Kasumi-1 (cell line): Measurements from ENCODE around the gene MKNK1.

Experiments used
- DNase-seq, 2 experiments: peaks; one replicate each; lab custom pipeline; 2025; lab: John Stamatoyannopoulos, UW

Gene MKNK1

GRCh38 chr1:46595127-46595526 is 8.9 kb downstream of the MKNK1 start:
- DNase-seq = peak; percentile 54 to 59

- DNase-seq = no peak
These were observed 10.0 kb downstream of the MKNK1 start for GRCh38 chr1:46594063-46594462.

GRCh38 chr1:46592823-46593222 is 11.2 kb downstream of the MKNK1 start:
- DNase-seq = no peak

GRCh38 chr1:46589529-46589928 is 14.5 kb downstream of the MKNK1 start:
- no peak for DNase-seq

GRCh38 chr1:46587069-46587468 is 17.0 kb downstream of the MKNK1 start:
- DNase-seq = peak; percentile 5 to 30

GRCh38 chr1:46585312-46585938 is 18.6 kb downstream of the MKNK1 start:
- no peak for DNase-seq

GRCh38 chr1:46583494-46583893 is 20.6 kb downstream of the MKNK1 start:
- DNase-seq = no peak

- peak in 1 of 2 experiments; percentile 16 for DNase-seq
These were observed 21.1 kb downstream of the MKNK1 start for GRCh38 chr1:46582972-46583371.

GRCh38 chr1:46581681-46582455 is 22.2 kb downstream of the MKNK1 start:
- peak; percentile 89 to 94 for DNase-seq

GRCh38 chr1:46580140-46580903 is 23.7 kb downstream of the MKNK1 start:
- peak; percentile 79 to 87 for DNase-seq

GRCh38 chr1:46577671-46578070 is 26.4 kb downstream of the MKNK1 start:
- no peak for DNase-seq

- DNase-seq = no peak
These were observed 27.5 kb downstream of the MKNK1 start for GRCh38 chr1:46576596-46576995.

GRCh38 chr1:46575778-46576177 is 28.3 kb downstream of the MKNK1 start:
- no peak for DNase-seq

- DNase-seq = no peak
These were observed 28.8 kb downstream of the MKNK1 start for GRCh38 chr1:46575300-46575699.

GRCh38 chr1:46571691-46572225 is 32.3 kb downstream of the MKNK1 start:
- DNase-seq = no peak

GRCh38 chr1:46569884-46570725 is 34.0 kb downstream of the MKNK1 start:
- DNase-seq = no peak

- DNase-seq = no peak
These were observed 35.0 kb downstream of the MKNK1 start for GRCh38 chr1:46569116-46569515.

- no peak for DNase-seq
These were observed 35.6 kb downstream of the MKNK1 start for GRCh38 chr1:46568461-46568891.

GRCh38 chr1:46563341-46563740 is 40.7 kb downstream of the MKNK1 start:
- DNase-seq = no peak

- no peak for DNase-seq
These were observed 41.6 kb downstream of the MKNK1 start for GRCh38 chr1:46562498-46562897.

- no peak for DNase-seq
These were observed 45.1 kb downstream of the MKNK1 start for GRCh38 chr1:46558966-46559365.
